Activated gamma-delta T cell treated with anti-CD3 and anti-CD28 coated beads, Interleukin-2, amount 50 U/mL, for 16 hours (primary cell): ENCODE measurements around the gene GUCY2C.

Experiments
- DNase-seq: peaks from one replicate; pipeline ENCODE4 v3.0.0-alpha.2; 2020; ENCODE audit warnings: low read depth

GUCY2C gene

DNA sequence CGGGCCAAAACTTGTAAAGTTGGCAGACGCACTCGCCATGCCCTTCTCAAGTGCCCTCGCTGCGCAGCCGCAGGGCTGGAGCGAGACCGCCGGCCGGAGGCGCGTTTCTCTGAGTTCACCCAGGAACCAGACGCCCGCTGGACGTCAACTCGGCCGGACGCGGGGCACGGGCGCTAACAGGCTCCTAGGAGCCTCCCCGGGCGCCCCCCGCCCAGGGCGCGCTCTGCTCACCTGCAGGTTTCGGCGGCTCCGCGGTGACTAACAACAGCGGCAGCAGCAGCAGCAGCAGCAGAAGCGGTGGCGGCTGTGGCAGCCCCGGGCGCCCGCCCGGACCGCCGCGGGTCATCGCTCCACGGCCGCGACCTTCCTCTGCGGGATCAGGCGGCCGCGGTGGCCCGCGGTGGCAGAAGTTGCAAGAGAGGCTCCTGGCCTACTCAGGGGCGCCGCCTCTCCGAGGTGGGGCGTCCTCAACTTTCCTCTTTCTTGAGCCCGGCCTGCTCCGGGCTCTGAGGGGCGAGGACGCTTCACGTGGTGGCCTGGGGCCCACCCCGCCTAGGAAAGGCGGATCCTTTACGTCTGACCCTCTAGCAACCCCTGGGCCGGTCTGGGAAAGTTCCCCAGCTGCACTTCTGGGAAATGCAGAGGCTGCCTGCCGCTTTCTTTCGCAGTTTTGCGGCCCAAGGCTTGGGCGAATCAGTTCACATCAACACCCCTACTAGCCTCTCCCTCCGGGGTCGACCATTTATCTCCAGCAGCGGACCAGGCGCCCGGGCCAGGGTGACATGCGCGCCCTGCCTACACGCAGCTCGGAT is 128.8 kb downstream of the GUCY2C start, which contains the start of gene PLBD1:
Gene PLBD1, minus strand, starts transcription at position 533 of the 812 bp plus-strand sequence. Its CDS starts 187 bp downstream, at position 346.
- DNase-seq = no peak

DNA sequence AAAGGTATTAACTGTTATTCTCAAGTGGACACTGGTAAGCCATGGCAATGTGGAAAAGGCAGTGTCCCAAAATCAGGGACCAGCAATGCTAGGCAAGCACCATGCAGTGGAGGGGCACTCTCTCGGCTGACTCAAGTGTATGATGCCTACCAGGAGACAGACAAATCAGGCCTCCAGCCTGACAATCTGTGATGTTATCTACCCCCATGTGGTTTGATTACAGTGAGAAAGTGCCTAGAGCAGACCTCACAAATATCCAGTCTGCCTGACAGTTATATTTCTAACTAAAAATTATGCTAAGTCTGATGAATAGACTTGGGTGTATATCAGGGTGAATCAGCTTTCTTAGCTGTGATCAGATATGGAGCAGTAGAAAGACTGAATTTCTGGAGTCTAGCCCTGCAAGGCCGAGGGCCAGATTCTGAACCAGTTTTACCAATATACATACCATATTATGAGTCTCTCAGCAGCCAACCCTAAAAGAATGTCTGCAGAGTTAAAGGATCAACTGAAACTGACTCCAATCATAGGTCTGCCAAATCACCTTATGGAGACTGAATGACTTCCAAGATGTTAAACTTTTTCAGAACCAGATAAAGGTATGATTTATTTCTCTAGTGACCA is 132.0 kb downstream of the GUCY2C start:
- no peak for DNase-seq

DNA sequence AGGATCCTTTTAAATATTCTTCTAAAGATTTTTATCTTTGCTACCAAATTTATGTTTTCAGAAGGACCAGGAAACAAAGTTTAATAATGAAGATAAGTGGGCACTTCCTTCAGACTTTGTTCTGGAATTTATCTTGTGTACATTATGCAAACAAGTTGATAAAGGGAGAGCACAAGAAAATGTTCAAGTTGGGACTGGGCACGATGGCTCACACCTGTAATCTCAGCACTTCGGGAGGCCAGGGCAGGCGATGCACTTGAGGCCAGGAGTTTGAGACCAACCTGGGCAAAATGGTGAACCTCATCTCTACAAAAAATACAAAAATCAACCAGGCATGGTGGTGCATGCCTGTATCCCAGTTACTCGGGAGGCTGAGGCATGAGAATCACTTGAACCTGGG is 133.4 kb downstream of the GUCY2C start:
- no peak for DNase-seq
